Measurements from ENCODE around the gene AIMP2.
A peak's percentile ranks its signal among the peaks of the same experiment; 100 is the strongest.
"Not testable (repeated sequence)": the region's sequence is repeated elsewhere in the genome, so short reads cannot be mapped to it uniquely, and the experiment has no call there.

The AIMP2 gene

GRCh38 chr7:6010370-6010769 lies 1.3 kb downstream of the AIMP2 start:
- H3K9me3 ChIP-seq (ENCODE audit: control insufficient read depth, low read length); H3K27ac ChIP-seq (ENCODE audit: low read depth, low read length, severe bottlenecking); H3K4me1 ChIP-seq (ENCODE audit: control insufficient read depth, insufficient read depth, low read length, poor library complexity, severe bottlenecking): not testable (repeated sequence)
- peaks cover 43% of the 10 kb centered on the region for H3K36me3 ChIP-seq (ENCODE audit: control insufficient read depth, insufficient read depth, low read length)
- WGBS, 2 experiments (ENCODE audit: insufficient coverage in 2 of 2) = 92 to 100% methylated on average over 4 to 8 of the region's 8 CpGs
- H3K4me3 ChIP-seq (ENCODE audit: extremely low read depth, insufficient read depth, low read length, poor library complexity, severe bottlenecking) = peak overlapping the region; percentile 75

- 87 to 100% methylated on average over 2 of the region's 2 CpGs for WGBS, 2 experiments (ENCODE audit: insufficient coverage in 2 of 2)
- Histone ChIP-seq H3K27ac (ENCODE audit: low read depth, low read length, severe bottlenecking) (no peak overlapping the region), H3K36me3 (ENCODE audit: control insufficient read depth, insufficient read depth, low read length) (peaks cover 54% of the 10 kb centered on the region)
Observed at GRCh38 chr7:6011541-6011940, 2.5 kb downstream of the AIMP2 start.

GRCh38 chr7:6012355-6013104 lies 3.5 kb downstream of the AIMP2 start:
- Histone ChIP-seq H3K4me1 (ENCODE audit: control insufficient read depth, insufficient read depth, low read length, poor library complexity, severe bottlenecking) (peaks cover 8% of the 10 kb centered on the region), H3K9me3 (ENCODE audit: control insufficient read depth, low read length) (no peaks in the 10 kb centered on the region), H3K36me3 (ENCODE audit: control insufficient read depth, insufficient read depth, low read length) (peaks cover 63% of the 10 kb centered on the region), H3K4me3 (ENCODE audit: extremely low read depth, insufficient read depth, low read length, poor library complexity, severe bottlenecking) (no peak overlapping the region), H3K27ac (ENCODE audit: low read depth, low read length, severe bottlenecking) (no peak overlapping the region)
- 93 to 94% methylated on average over 14 of the region's 14 CpGs for WGBS, 2 experiments (ENCODE audit: insufficient coverage in 2 of 2)

More at GRCh38 chr7:6011541-6011940, 2.5 kb downstream of the AIMP2 start:
- Histone ChIP-seq H3K9me3 (ENCODE audit: control insufficient read depth, low read length) (no peaks in the 10 kb centered on the region), H3K4me3 (ENCODE audit: extremely low read depth, insufficient read depth, low read length, poor library complexity, severe bottlenecking) (no peak overlapping the region), H3K4me1 (ENCODE audit: control insufficient read depth, insufficient read depth, low read length, poor library complexity, severe bottlenecking) (peaks cover 8% of the 10 kb centered on the region)

- WGBS, 2 experiments (ENCODE audit: insufficient coverage in 2 of 2) = 97 to 98% methylated on average over 6 to 7 of the region's 8 CpGs
- H3K36me3 ChIP-seq (ENCODE audit: control insufficient read depth, insufficient read depth, low read length) = peaks cover 89% of the 10 kb centered on the region
Observed at GRCh38 chr7:6015917-6016652, 7.0 kb downstream of the AIMP2 start.

GRCh38 chr7:6016653-6016966 lies 7.5 kb downstream of the AIMP2 start:
- Histone ChIP-seq H3K4me1 (ENCODE audit: control insufficient read depth, insufficient read depth, low read length, poor library complexity, severe bottlenecking) (no peaks in the 10 kb centered on the region), H3K9me3 (ENCODE audit: control insufficient read depth, low read length) (no peaks in the 10 kb centered on the region), H3K27ac (ENCODE audit: low read depth, low read length, severe bottlenecking) (peak overlapping the region; percentile 26), H3K4me3 (ENCODE audit: extremely low read depth, insufficient read depth, low read length, poor library complexity, severe bottlenecking) (no peak overlapping the region), H3K36me3 (ENCODE audit: control insufficient read depth, insufficient read depth, low read length) (peaks cover 90% of the 10 kb centered on the region)
- 95% methylated on average over 6 to 8 of the region's 8 CpGs for WGBS, 2 experiments (ENCODE audit: insufficient coverage in 2 of 2)

More at GRCh38 chr7:6015917-6016652, 7.0 kb downstream of the AIMP2 start:
- Histone ChIP-seq H3K4me3 (ENCODE audit: extremely low read depth, insufficient read depth, low read length, poor library complexity, severe bottlenecking) (no peak overlapping the region), H3K27ac (ENCODE audit: low read depth, low read length, severe bottlenecking) (peak overlapping the region; percentile 26), H3K4me1 (ENCODE audit: control insufficient read depth, insufficient read depth, low read length, poor library complexity, severe bottlenecking) (no peaks in the 10 kb centered on the region), H3K9me3 (ENCODE audit: control insufficient read depth, low read length) (no peaks in the 10 kb centered on the region)

- Histone ChIP-seq H3K4me1 (ENCODE audit: control insufficient read depth, insufficient read depth, low read length, poor library complexity, severe bottlenecking) (no peaks in the 10 kb centered on the region), H3K27ac (ENCODE audit: low read depth, low read length, severe bottlenecking) (no peak overlapping the region), H3K9me3 (ENCODE audit: control insufficient read depth, low read length) (no peaks in the 10 kb centered on the region), H3K36me3 (ENCODE audit: control insufficient read depth, insufficient read depth, low read length) (peaks cover 98% of the 10 kb centered on the region), H3K4me3 (ENCODE audit: extremely low read depth, insufficient read depth, low read length, poor library complexity, severe bottlenecking) (no peak overlapping the region)
- WGBS, 2 experiments (ENCODE audit: insufficient coverage in 2 of 2) = 94 to 96% methylated on average over 6 to 7 of the region's 11 CpGs
Observed at GRCh38 chr7:6020371-6021286, 11.6 kb downstream of the AIMP2 start.

GRCh38 chr7:6022707-6023106 lies 13.6 kb downstream of the AIMP2 start:
- Histone ChIP-seq H3K4me3 (ENCODE audit: extremely low read depth, insufficient read depth, low read length, poor library complexity, severe bottlenecking) (no peak overlapping the region), H3K36me3 (ENCODE audit: control insufficient read depth, insufficient read depth, low read length) (peaks cover 98% of the 10 kb centered on the region), H3K27ac (ENCODE audit: low read depth, low read length, severe bottlenecking) (no peak overlapping the region), H3K9me3 (ENCODE audit: control insufficient read depth, low read length) (no peaks in the 10 kb centered on the region), H3K4me1 (ENCODE audit: control insufficient read depth, insufficient read depth, low read length, poor library complexity, severe bottlenecking) (no peaks in the 10 kb centered on the region)
- no CpG with 5 or more reads among the region's 3 CpGs for WGBS, 2 experiments (ENCODE audit: insufficient coverage in 2 of 2)

- Histone ChIP-seq H3K4me1 (ENCODE audit: control insufficient read depth, insufficient read depth, low read length, poor library complexity, severe bottlenecking) (no peaks in the 10 kb centered on the region), H3K4me3 (ENCODE audit: extremely low read depth, insufficient read depth, low read length, poor library complexity, severe bottlenecking) (no peak overlapping the region), H3K36me3 (ENCODE audit: control insufficient read depth, insufficient read depth, low read length) (peaks cover 98% of the 10 kb centered on the region), H3K27ac (ENCODE audit: low read depth, low read length, severe bottlenecking) (no peak overlapping the region), H3K9me3 (ENCODE audit: control insufficient read depth, low read length) (no peaks in the 10 kb centered on the region)
- 94 to 99% methylated on average over 7 of the region's 7 CpGs for WGBS, 2 experiments (ENCODE audit: insufficient coverage in 2 of 2)
Observed at GRCh38 chr7:6023974-6024435, 14.9 kb downstream of the AIMP2 start.

GRCh38 chr7:6026011-6026819 lies 17.1 kb downstream of the AIMP2 start:
- Histone ChIP-seq H3K4me1 (ENCODE audit: control insufficient read depth, insufficient read depth, low read length, poor library complexity, severe bottlenecking) (no peaks in the 10 kb centered on the region), H3K9me3 (ENCODE audit: control insufficient read depth, low read length) (no peaks in the 10 kb centered on the region), H3K27ac (ENCODE audit: low read depth, low read length, severe bottlenecking) (no peak overlapping the region), H3K36me3 (ENCODE audit: control insufficient read depth, insufficient read depth, low read length) (peaks cover 91% of the 10 kb centered on the region), H3K4me3 (ENCODE audit: extremely low read depth, insufficient read depth, low read length, poor library complexity, severe bottlenecking) (no peak overlapping the region)
- 91 to 96% methylated on average over 15 to 22 of the region's 22 CpGs for WGBS, 2 experiments (ENCODE audit: insufficient coverage in 2 of 2)

GRCh38 chr7:6026820-6027311 lies 17.8 kb downstream of the AIMP2 start:
- H3K4me3 ChIP-seq (ENCODE audit: extremely low read depth, insufficient read depth, low read length, poor library complexity, severe bottlenecking) = no peak overlapping the region
- peaks cover 89% of the 10 kb centered on the region for H3K36me3 ChIP-seq (ENCODE audit: control insufficient read depth, insufficient read depth, low read length)
- no peaks in the 10 kb centered on the region for H3K9me3 ChIP-seq (ENCODE audit: control insufficient read depth, low read length)
- WGBS, 2 experiments (ENCODE audit: insufficient coverage in 2 of 2) = 96 to 98% methylated on average over 8 to 12 of the region's 12 CpGs
- no peaks in the 10 kb centered on the region for H3K4me1 ChIP-seq (ENCODE audit: control insufficient read depth, insufficient read depth, low read length, poor library complexity, severe bottlenecking)
- no peak overlapping the region for H3K27ac ChIP-seq (ENCODE audit: low read depth, low read length, severe bottlenecking)
